Parietal lobe (tissue), 1 donor: ENCODE data around the gene TBX4. TPM values are rescaled to one million over a fixed set of nuclear protein-coding genes. Genes with fewer than 3 reads are reported as not detected.

Experiments
- total RNA-seq: library from RNA; depleted of rRNA; stranded (reverse); fragments of >200 nt; gene quantifications from one replicate; pipeline ENCODE4 v1.2.3, GENCODE V29; 2014

TBX4 gene
- total RNA-seq = not detected

DNA sequence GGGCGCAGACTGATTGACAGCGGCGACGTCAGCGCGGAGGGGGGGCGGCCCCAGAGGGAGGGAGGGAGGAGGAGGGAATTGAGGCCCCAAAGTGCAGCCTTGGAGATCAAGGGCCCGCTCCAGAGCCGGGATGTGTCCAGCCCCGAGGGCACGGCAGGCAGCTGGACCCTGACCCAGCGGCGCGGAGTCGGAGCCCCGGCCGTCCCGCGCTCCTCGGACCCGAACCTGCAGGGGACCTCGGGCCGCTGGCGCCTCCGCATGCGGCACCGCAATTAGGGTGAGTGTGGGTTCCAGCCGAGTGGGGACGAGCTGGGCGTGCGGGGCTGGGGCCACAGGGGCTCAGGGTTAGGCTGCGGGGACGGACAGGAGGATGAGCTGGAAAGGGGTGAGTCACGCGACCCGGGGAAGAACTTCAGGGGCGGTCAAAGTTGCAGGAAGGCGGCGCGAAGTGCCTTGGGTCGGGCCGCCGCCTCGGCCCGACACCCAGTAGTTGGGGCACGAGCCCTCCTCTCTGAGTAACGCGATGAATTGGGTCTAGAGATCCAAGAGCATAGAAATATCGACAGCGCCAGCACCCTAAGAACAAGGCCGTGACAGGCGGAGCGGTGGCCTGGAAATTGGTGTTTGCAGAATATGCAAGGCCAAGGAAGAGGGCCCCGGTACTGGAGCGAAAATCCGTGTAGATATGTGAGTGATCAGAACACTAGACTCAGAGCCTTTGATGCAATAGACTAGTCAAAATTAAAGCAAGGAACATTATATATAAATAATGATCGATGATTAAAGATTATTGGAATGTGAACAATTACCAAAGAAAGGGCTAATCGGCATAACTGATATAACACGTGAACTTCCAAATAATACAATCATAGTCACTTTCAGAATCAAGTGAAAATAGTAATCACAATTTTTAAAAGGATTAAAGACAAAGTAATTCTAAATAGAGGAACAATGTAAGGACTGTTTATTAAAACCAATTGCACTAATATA, at the start of gene TBX4:
Gene TBX4, plus strand, starts transcription at position 122 of the 990 bp plus-strand sequence. CDS start 4,069 bp downstream, outside the sequence.

Other genes starting within 250 kb of the TBX4 start
- 1.3 TPM for gene TBX2, start 52.6 kb upstream of the TBX4 start, total RNA-seq
- not detected for gene NACA2, start 138.8 kb downstream of the TBX4 start, total RNA-seq